HepG2 (cell line): ENCODE data around the gene DAAM1. TPM values are rescaled to one million over a fixed set of nuclear protein-coding genes. Genes with fewer than 3 reads are reported as not detected.

Source experiments
- ADNP ChIP-seq: sonication (generic); formaldehyde crosslinking; IDR thresholded peaks from 2 replicates; pipeline ENCODE4 v1.4.0; 2020; ENCODE audit warnings: missing genetic modification reagents
- AHR ChIP-seq: IDR thresholded peaks from 2 replicates; pipeline ENCODE4 v1.6.1; 2018; ENCODE audit warnings: missing genetic modification reagents, missing compliant biosample characterization
- ELF4 ChIP-seq: sonication (generic); formaldehyde crosslinking; IDR thresholded peaks from 2 replicates; pipeline ENCODE4 v1.5.0; 2020; ENCODE audit warnings: missing genetic modification reagents, mild to moderate bottlenecking, moderate library complexity, borderline replicate concordance
- FIP1L1 ChIP-seq: fragments of 200-400 bp; formaldehyde crosslinking; IDR thresholded peaks from 2 replicates; pipeline ENCODE4 v1.6.1; 2018; ENCODE audit warnings: low read depth, mild to moderate bottlenecking, low read length, moderate library complexity, borderline replicate concordance; ENCODE audit not compliant: insufficient read depth
- HDAC2 ChIP-seq: sonication (generic); formaldehyde crosslinking; IDR thresholded peaks from 2 replicates; pipeline ENCODE4 v1.4.0; 2020; ENCODE audit warnings: missing genetic modification reagents
- HMGXB3 ChIP-seq: sonication (generic); formaldehyde crosslinking; IDR thresholded peaks from 2 replicates; pipeline ENCODE4 v1.4.0; 2020; ENCODE audit warnings: missing genetic modification reagents, borderline replicate concordance
- HNRNPL ChIP-seq: fragments of 200-400 bp; formaldehyde crosslinking; IDR thresholded peaks from 2 replicates; pipeline ENCODE4 v1.6.1; 2017; ENCODE audit warnings: mild to moderate bottlenecking, low read depth, low read length
- HOXA5 ChIP-seq: sonication (generic); formaldehyde crosslinking; IDR thresholded peaks from 2 replicates; pipeline ENCODE4 v1.4.0; 2020; ENCODE audit warnings: missing genetic modification reagents
- HOXA9 ChIP-seq: sonication (generic); formaldehyde crosslinking; IDR thresholded peaks from 2 replicates; pipeline ENCODE4 v1.8.1; 2022; ENCODE audit warnings: missing genetic modification reagents, mild to moderate bottlenecking, moderate library complexity, borderline replicate concordance
- MATR3 ChIP-seq: sonication (generic); formaldehyde crosslinking; IDR thresholded peaks from 2 replicates; pipeline ENCODE4 v1.4.0; 2020; ENCODE audit warnings: missing genetic modification reagents
- MXD3 ChIP-seq: IDR thresholded peaks from 2 replicates; pipeline ENCODE4 v1.6.1; 2016; ENCODE audit warnings: mild to moderate bottlenecking, missing biosample characterization, missing genetic modification reagents
- MXI1 ChIP-seq: IDR thresholded peaks from 3 replicates; pipeline ENCODE4 v1.6.1; 2012; ENCODE audit warnings: low read depth, low read length, inconsistent platforms, borderline replicate concordance
- PAWR ChIP-seq: sonication (generic); formaldehyde crosslinking; IDR thresholded peaks from 2 replicates; pipeline ENCODE4 v1.4.0; 2020; ENCODE audit warnings: missing genetic modification reagents, mild to moderate bottlenecking, borderline replicate concordance
- POLR2AphosphoS2 ChIP-seq: IDR thresholded peaks from 2 replicates; pipeline ENCODE4 v1.6.1; 2011; ENCODE audit warnings: low read depth, low read length, improper control_type of control experiment
- RAD21 ChIP-seq: fragments of 450-650 bp; formaldehyde crosslinking; IDR thresholded peaks from 2 replicates; pipeline ENCODE4 v1.5.0; 2020; ENCODE audit warnings: mild to moderate bottlenecking
- ZBTB20 ChIP-seq: sonication (generic); formaldehyde crosslinking; IDR thresholded peaks from 2 replicates; pipeline ENCODE4 v1.8.1; 2023; ENCODE audit warnings: missing genetic modification reagents, low read depth, mild to moderate bottlenecking, borderline replicate concordance
- ZBTB21 ChIP-seq: sonication (generic); formaldehyde crosslinking; IDR thresholded peaks from 2 replicates; pipeline ENCODE4 v1.4.0; 2020; ENCODE audit warnings: missing genetic modification reagents
- ZFAT ChIP-seq: sonication (generic); formaldehyde crosslinking; conservative IDR thresholded peaks from 2 replicates; pipeline ENCODE4 v1.8.1; 2023; ENCODE audit warnings: missing genetic modification reagents, inconsistent platforms
- ZNF337 ChIP-seq: sonication (generic); formaldehyde crosslinking; IDR thresholded peaks from 2 replicates; pipeline ENCODE4 v1.5.1; 2020; ENCODE audit warnings: missing genetic modification reagents, low read depth, mild to moderate bottlenecking, borderline replicate concordance
- ZNF343 ChIP-seq: sonication (generic); formaldehyde crosslinking; IDR thresholded peaks from 2 replicates; pipeline ENCODE4 v1.4.0; 2020; ENCODE audit warnings: mild to moderate bottlenecking, missing genetic modification reagents
- ZNF354B ChIP-seq: sonication (generic); formaldehyde crosslinking; IDR thresholded peaks from 2 replicates; pipeline ENCODE4 v1.8.0; 2022; ENCODE audit warnings: mild to moderate bottlenecking, missing genetic modification reagents
- ZNF562 ChIP-seq: sonication (generic); formaldehyde crosslinking; IDR thresholded peaks from 2 replicates; pipeline ENCODE4 v1.8.0; 2022; ENCODE audit warnings: missing genetic modification reagents, borderline replicate concordance
- ZNF737 ChIP-seq: sonication (generic); formaldehyde crosslinking; IDR thresholded peaks from 2 replicates; pipeline ENCODE4 v1.5.0; 2020; ENCODE audit warnings: missing genetic modification reagents, mild to moderate bottlenecking, borderline replicate concordance
- ZNF75D ChIP-seq: sonication (generic); formaldehyde crosslinking; IDR thresholded peaks from 2 replicates; pipeline ENCODE4 v1.8.1; 2023; ENCODE audit warnings: missing genetic modification reagents, mild to moderate bottlenecking, borderline replicate concordance
- ZNF878 ChIP-seq: sonication (generic); formaldehyde crosslinking; IDR thresholded peaks from 2 replicates; pipeline ENCODE4 v1.8.1; 2023; ENCODE audit warnings: mild to moderate bottlenecking, missing genetic modification reagents, moderate library complexity
- ZSCAN21 ChIP-seq: sonication (generic); formaldehyde crosslinking; IDR thresholded peaks from 2 replicates; pipeline ENCODE4 v1.8.0; 2022; ENCODE audit warnings: mild to moderate bottlenecking, missing genetic modification reagents, moderate library complexity, borderline replicate concordance
- polyA plus RNA-seq, 8 experiments: library from polyadenylated mRNA; depleted of rRNA in 3 of 8; stranded (reverse) in 7 of 8; unstranded in 1 of 8; fragments of >200 nt; fragmentation: Illumina TruSeq in 4 of 8; extraction: Trizol in 4 of 8; gene quantifications; 2 replicates each; pipeline versions ENCODE4 v1.2.1 to v1.2.3, GENCODE V29; 2011 to 2016; ENCODE audit warnings: low read depth in 4 of 8, missing spikeins in 1 of 8, mixed read lengths in 1 of 8; ENCODE audit not compliant: insufficient read depth in 1 of 8
- total RNA-seq, 5 experiments: library from RNA; depleted of rRNA; stranded (reverse); fragments of >200 nt; fragmentation: Illumina TruSeq; extraction: Trizol; gene quantifications; 2 replicates each; pipeline ENCODE4 v1.2.3, GENCODE V29; 2016; ENCODE audit warnings: low read depth in 1 of 5

The DAAM1 gene
- total and polyA plus RNA-seq, 2 of the 13 experiments (the other 11 are each of a cell fraction or from before 2014, with no cell fraction given) = 10.9 to 24.5 TPM

- no peak for TF ChIP-seq ZNF562 (CRISPR knock-in tag)
- no peak for TF ChIP-seq MATR3 (CRISPR knock-in tag)
- TF ChIP-seq ZBTB21 (CRISPR knock-in tag) = peak; percentile 57; the same call in 1 of the 2 replicates
- TF ChIP-seq PAWR = no peak
- TF ChIP-seq ZNF878 (CRISPR knock-in tag) = no peak
- no peak for TF ChIP-seq ZFAT (CRISPR knock-in tag)
- TF ChIP-seq ZNF343 (CRISPR knock-in tag) = no peak
- TF ChIP-seq HOXA9 (CRISPR knock-in tag) = no peak
- no peak for TF ChIP-seq ZNF737
- no peak for TF ChIP-seq FIP1L1
- peak; percentile 60 for TF ChIP-seq RAD21 (CRISPR knock-in tag)
- TF ChIP-seq ZBTB20 (CRISPR knock-in tag) = no peak
- no peak for TF ChIP-seq MXD3 (CRISPR knock-in tag)
- no peak for TF ChIP-seq HOXA5 (CRISPR knock-in tag)
- TF ChIP-seq HDAC2 (CRISPR knock-in tag) = peak; percentile 84
- no peak for TF ChIP-seq HMGXB3 (CRISPR knock-in tag)
- no peak for TF ChIP-seq ADNP (CRISPR knock-in tag)
- TF ChIP-seq HNRNPL = no peak
- no peak for TF ChIP-seq ZSCAN21 (CRISPR knock-in tag)
- TF ChIP-seq ZNF337 (CRISPR knock-in tag) = no peak
- TF ChIP-seq AHR (CRISPR knock-in tag) = no peak
- TF ChIP-seq ELF4 (CRISPR knock-in tag) = no peak
- no peak for TF ChIP-seq POLR2AphosphoS2
- TF ChIP-seq ZNF75D (CRISPR knock-in tag) = no peak
- TF ChIP-seq ZNF354B (CRISPR knock-in tag) = no peak
- peak; percentile 48; the same call in 1 of the 3 replicates for TF ChIP-seq MXI1
These were observed 74.4 kb downstream of the DAAM1 start (continued) for GRCh38 chr14:59262717-59263454.
